Muscle of arm (tissue), 12 donors: Measurements from ENCODE around the gene DHRS4L2. TPM values are rescaled to one million over a fixed set of nuclear protein-coding genes. Genes with fewer than 3 reads are reported as not detected.
"Not testable (repeated sequence)": the region's sequence is repeated elsewhere in the genome, so short reads cannot be mapped to it uniquely, and the experiment has no call there.

Experiments used
- DNase-seq: peaks from one replicate; pipeline ENCODE4 v3.0.0-alpha.2; 2013
- polyA plus RNA-seq, 12 donors: library from polyadenylated mRNA; unstranded; fragments of 120-200 nt; gene quantifications; one replicate each; pipeline ENCODE4 v1.2.1, GENCODE V29; 2013; ENCODE audit not compliant: insufficient read length in 12 of 12

The DHRS4L2 gene
- polyA plus RNA-seq, 12 donors: 8.6 to 17.0 (median 13.9) TPM; not detected in 1

DNA sequence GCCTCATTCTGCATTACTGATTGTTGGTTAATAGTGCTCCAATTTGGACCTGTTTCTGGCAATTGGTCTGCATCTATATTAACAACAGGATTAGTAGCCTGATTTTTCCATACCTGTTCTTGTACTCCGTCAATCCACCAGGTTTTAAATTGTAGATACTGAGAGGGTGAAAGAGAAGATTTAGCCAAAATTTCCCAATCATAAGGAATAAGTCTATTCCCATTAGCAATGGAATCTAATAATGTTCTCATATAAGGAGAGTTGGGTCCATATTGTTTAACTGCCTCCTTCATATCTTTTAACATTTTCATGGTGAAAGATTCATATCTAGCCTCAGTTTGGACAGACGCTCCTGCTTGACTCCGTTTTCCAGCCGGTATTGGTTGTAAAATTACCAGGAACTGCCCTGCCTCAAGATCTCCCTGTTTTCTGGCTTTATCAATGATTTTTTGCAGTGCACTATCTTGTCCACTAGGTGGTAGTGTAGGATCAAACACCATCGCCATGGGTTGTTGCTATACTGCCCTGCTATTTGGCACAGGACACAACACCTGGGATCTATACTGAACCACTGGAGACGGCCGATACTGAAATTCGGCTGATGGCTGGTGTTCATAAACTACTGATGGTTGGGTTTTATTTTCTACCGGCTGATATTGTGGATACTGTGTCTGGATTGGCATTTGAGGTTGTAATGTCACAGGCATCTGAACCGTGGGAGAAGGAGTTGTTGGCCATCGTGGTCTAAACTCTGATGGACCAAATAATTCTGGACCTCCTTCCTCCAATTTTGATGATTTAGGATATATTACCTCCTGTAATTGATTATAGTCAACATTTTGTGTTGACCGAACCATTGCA, 25.2 kb downstream of the DHRS4L2 start:
- DNase-seq: peak; percentile 71

DNA sequence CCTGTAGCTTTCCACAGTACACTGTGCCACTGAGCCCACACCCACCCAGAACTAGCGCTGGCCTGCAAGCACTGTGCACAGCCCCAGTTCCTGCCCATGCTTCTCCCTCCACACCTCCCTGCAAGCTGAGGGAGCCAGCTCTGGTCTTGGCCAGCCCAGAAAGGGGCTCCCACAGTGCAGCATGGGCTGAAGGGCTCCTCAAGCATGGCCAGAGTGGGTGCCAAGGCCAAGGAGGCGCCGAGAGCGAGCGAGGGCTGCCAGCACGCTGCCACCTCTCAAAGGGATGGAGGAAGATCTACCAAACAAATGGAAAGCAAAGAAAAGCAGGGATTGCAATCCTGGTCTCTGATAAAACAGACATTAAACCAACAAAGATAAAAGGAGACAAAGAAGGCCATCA, 27.0 kb downstream of the DHRS4L2 start:
- not testable (repeated sequence) for DNase-seq

DNA sequence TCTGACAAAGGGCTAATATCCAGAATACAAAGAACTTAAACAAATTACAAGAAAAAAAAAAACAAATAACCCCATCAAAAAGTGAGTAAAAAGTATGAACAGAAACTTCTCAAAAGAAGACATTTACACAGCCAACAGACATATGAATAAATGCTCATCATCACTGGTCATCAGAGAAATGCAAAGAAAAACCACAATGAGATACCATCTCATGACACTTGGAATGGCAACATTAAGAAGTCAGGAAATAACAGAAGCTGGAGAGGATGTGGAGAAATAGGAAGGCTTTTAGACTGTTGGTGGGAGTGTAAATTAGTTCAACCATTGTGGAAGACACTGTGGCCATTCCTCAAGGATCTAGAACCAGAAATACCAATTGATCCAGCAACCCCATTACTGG, 30.2 kb downstream of the DHRS4L2 start:
- not testable (repeated sequence) for DNase-seq

GRCh38 chr14:24019944-24020343, 31.2 kb downstream of the DHRS4L2 start:
- DNase-seq: not testable (repeated sequence)

DNA sequence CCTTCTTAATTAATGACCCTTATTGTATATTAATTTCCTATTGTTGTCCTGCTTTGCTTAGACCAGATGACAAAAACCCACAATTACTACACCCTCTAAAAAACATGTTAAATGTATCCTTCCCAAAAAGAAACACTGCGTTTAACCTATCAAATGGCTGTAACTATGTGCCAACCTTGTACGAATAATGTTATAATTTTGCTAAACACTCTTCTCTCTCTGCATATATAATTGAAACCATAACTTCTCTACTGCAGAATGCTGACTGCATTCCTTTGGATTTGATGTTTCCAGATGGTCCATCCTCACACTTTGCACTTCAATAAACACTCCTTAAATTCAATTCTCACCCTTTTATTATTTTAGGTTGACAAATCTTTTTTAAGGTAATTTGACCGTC, 31.8 kb downstream of the DHRS4L2 start:
- DNase-seq: not testable (repeated sequence)

DNA sequence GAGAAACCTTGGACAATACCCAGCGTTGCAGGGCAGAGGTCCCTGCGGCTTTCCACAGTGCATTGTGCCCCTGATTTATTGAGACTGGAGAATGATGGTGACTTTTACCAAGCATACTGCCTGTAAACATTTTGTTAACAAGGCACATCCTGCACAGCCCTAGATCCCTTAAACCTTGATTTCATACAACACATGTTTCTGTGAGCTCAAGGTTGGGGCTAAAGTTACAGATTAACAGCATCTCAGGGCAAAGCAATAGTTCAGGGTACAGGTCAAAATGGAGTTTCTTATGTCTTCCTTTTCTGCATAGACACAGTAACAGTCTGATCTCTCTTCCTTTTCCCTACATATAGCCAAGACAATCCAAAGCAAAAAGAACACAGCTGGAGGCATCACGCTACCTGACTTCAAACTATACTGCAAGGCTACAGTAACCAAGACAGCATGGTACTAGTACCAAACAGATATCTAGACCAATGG, 36.2 kb downstream of the DHRS4L2 start:
- DNase-seq: not testable (repeated sequence)

- not testable (repeated sequence) for DNase-seq
Measured at GRCh38 chr14:24029687-24030086, 41.0 kb downstream of the DHRS4L2 start.

GRCh38 chr14:24031331-24031730, 42.6 kb downstream of the DHRS4L2 start:
- not testable (repeated sequence) for DNase-seq

GRCh38 chr14:24032727-24033418, 44.1 kb downstream of the DHRS4L2 start:
- no peak for DNase-seq

- DNase-seq: not testable (repeated sequence)
Measured at GRCh38 chr14:24035769-24036168, 47.0 kb downstream of the DHRS4L2 start.

- peak; percentile 76 for DNase-seq
Measured at GRCh38 chr14:24036169-24036962, 47.6 kb downstream of the DHRS4L2 start.

- not testable (repeated sequence) for DNase-seq
Measured at GRCh38 chr14:24036963-24037657, 48.4 kb downstream of the DHRS4L2 start.

GRCh38 chr14:24037658-24038037, 48.9 kb downstream of the DHRS4L2 start:
- no peak for DNase-seq

DNA sequence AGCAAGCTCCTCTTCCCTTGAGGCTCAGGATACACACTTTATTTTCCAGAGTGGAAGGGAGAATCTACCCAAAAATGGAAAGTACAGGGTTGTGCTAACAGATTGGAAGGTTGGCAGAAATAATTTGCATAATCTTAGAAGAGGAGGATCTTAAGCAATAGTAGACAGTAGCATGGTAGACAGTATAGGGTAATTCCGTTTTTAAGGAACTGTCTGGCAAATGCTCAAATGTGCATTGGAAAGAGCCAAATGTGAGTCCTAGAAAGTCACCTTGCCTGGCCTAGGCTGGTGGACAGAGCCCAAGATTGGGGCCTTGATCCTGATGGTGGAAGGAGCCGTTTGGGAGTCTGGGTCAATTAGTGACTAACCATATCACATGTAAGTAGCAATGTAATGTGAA, 50.0 kb downstream of the DHRS4L2 start:
- DNase-seq: no peak

GRCh38 chr14:24040692-24041091, 52.0 kb downstream of the DHRS4L2 start:
- no peak for DNase-seq

DNA sequence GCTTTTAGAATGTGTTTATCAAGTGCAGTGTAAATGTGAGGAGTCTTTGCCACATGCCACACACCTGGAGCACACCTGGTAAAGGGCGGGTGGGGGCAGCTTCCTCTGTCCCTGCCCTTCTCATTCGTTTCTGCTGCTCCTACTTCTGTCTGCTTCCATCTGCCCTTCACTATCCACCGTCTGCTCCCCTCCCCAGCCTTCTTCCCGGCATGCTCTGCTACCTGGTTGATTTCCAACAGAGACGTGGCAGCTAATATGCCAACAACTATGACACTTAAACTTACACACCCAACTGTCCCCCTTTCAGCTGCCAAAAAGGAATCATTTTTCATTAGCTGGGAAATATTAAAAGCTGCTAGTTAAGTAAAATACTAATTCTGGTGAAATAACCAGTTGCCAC, 54.0 kb downstream of the DHRS4L2 start:
- DNase-seq: no peak

- DNase-seq: not testable (repeated sequence)
Measured at GRCh38 chr14:24049002-24049401, 60.3 kb downstream of the DHRS4L2 start.

DNA sequence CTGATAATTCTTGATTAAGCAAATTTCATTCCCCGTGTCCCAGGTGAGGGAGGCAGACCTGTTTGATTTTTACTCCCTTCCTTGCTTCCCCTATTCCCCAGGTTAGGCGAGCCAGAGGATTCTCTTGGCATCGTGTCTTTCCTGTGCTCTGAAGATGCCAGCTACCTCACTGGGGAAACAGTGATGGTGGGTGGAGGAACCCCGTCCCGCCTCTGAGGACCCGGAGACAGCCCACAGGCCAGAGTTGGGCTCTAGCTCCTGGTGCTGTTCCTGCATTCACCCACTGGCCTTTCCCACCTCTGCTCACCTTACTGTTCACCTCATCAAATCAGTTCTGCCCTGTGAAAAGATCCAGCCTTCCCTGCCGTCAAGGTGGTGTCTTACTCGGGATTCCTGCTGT, 62.0 kb downstream of the DHRS4L2 start:
- not testable (repeated sequence) for DNase-seq

DNA sequence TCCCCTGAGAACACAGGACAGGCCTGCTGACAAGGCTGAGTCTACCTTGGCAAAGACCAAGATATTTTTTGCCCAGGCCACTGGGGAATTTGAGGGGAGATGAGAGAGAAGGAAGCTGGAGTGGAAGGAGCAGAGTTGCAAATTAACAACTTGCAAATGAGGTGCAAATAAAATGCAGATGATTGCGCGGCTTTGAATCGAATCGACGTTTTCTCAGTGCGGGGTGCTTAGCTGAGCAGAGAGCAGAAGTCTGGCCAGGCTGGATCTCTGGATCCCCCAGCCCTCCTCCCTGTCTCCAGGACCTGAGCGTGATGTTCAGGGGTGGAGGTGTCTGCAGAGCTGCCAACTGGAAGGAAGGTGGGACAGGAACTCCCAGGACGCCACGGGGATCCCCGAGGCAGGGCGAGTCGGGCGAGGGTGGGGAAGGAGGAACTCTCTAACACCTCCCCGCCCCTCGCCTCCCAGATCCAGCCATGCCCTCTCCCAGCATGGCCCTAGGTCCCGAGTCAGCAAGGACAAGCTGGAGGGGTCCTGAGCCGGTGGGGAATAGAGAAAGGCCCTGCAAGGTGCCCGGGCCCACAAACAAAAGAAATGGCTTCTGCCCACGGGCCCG, 62.6 kb downstream of the DHRS4L2 start:
- DNase-seq: peak; percentile 7

GRCh38 chr14:24051789-24052655, 63.3 kb downstream of the DHRS4L2 start, which contains the start of gene CARMIL3:
CARMIL3 (plus strand) TSS chr14:24052009; CDS start chr14:24052154, 145 bp downstream.
- peak; percentile 44 for DNase-seq
